Anterior cingulate cortex (tissue), 58 donors: ENCODE data around the gene ANKMY1.
"Not testable (repeated sequence)": the region's sequence is repeated elsewhere in the genome, so short reads cannot be mapped to it uniquely, and the experiment has no call there.

Source experiments
- DNase-seq, 58 donors: peaks; one replicate each; lab custom pipeline; 2025; lab: John Stamatoyannopoulos, UW

The ANKMY1 gene

GRCh38 chr2:240570531-240571313 is 12.9 kb upstream of the ANKMY1 start:
- DNase-seq: no peak

GRCh38 chr2:240569998-240570530 is 12.3 kb upstream of the ANKMY1 start:
- no peak for DNase-seq

- no peak for DNase-seq
These were observed 11.8 kb upstream of the ANKMY1 start for GRCh38 chr2:240569523-240569997.

- DNase-seq: peak in 41 of 58 donors; percentile 18 to 73 (median 54)
These were observed 11.1 kb upstream of the ANKMY1 start for GRCh38 chr2:240568678-240569522.

- DNase-seq: peak in 5 of 58 donors; percentile 19 to 60 (median 40)
These were observed 10.3 kb upstream of the ANKMY1 start, which contains the start of gene RNPEPL1 for GRCh38 chr2:240567872-240568677. TSS of gene RNPEPL1 (plus strand) at chr2:240568484. CDS start at chr2:240568587, 103 bp downstream.

- peak in 1 of 58 donors; percentile 32 for DNase-seq
These were observed 9.5 kb upstream of the ANKMY1 start for GRCh38 chr2:240567137-240567871.

GRCh38 chr2:240566203-240567136 is 8.7 kb upstream of the ANKMY1 start:
- DNase-seq: peak in 55 of 58 donors; percentile 27 to 89 (median 76)

- peak in 6 of 58 donors; percentile 19 to 65 (median 37) for DNase-seq
These were observed 7.8 kb upstream of the ANKMY1 start for GRCh38 chr2:240565333-240566202.

GRCh38 chr2:240564561-240565332 is 7.0 kb upstream of the ANKMY1 start:
- no peak for DNase-seq

GRCh38 chr2:240563951-240564560 is 6.3 kb upstream of the ANKMY1 start:
- no peak for DNase-seq

- DNase-seq: not testable (repeated sequence)
These were observed 5.4 kb upstream of the ANKMY1 start for GRCh38 chr2:240563231-240563630.

- DNase-seq: no peak
These were observed 3.7 kb upstream of the ANKMY1 start for GRCh38 chr2:240561325-240561971.

- DNase-seq: peak; percentile 73 to 99 (median 98)
These were observed 2.9 kb upstream of the ANKMY1 start for GRCh38 chr2:240560480-240561324.

GRCh38 chr2:240560084-240560479 is 2.3 kb upstream of the ANKMY1 start, which contains the start of gene DUSP28:
TSS of gene DUSP28 (plus strand) at chr2:240560357. CDS start at chr2:240560685, 328 bp downstream.
- DNase-seq: peak in 57 of 58 donors; percentile 42 to 95 (median 85)
